Pancreas (tissue), 10 donors: ENCODE results near the gene METTL24. TPM values are rescaled to one million over a fixed set of nuclear protein-coding genes. Genes with fewer than 3 reads are reported as not detected.

Experiments used
- ATAC-seq, 4 donors: fragments of 200-7000 bp; cut with Tn5 transposase; one replicate each; pipeline versions ENCODE4 v1.8.0 to v1.9.1; 2020; ENCODE audit warnings: mild to moderate bottlenecking in 4 of 4, moderate library complexity in 4 of 4
- DNase-seq, 6 donors: peaks; one replicate each; pipeline ENCODE4 v3.0.0-alpha.2; 2020
- FAIRE-seq: peaks from 2 replicates; lab custom pipeline; 2012; peaks lifted over from hg19 to GRCh38; lab: Jason Lieb, UNC
- H3K27ac ChIP-seq, 4 donors: fragments of 200-600 bp; sonication (generic); 1 replicate in 3 of 4; 2 replicates in 1 of 4; pipeline versions ENCODE4 v1.5.0 to v1.8.0; 2020
- H3K27me3 ChIP-seq, 4 donors: fragments of 200-600 bp; one replicate each; pipeline ENCODE4 v1.8.0; 2021
- H3K36me3 ChIP-seq, 3 donors: fragments of 200-600 bp; sonication (generic) in 1 of 3; one replicate each; pipeline versions ENCODE4 v1.5.0 to v1.8.0; 2020 to 2021
- H3K4me1 ChIP-seq, 3 donors: fragments of 200-600 bp; one replicate each; pipeline ENCODE4 v1.8.0; 2021
- H3K4me3 ChIP-seq, 4 donors: fragments of 200-600 bp; sonication (generic) in 2 of 4; one replicate each; pipeline versions ENCODE4 v1.5.0 to v1.8.0; 2020 to 2021
- H3K9me3 ChIP-seq, 4 donors: fragments of 200-600 bp; one replicate each; pipeline ENCODE4 v1.8.0; 2021
- WGBS, 2 donors: extraction: QIAGEN DNeasy Blood & Tissue Kit; methylation state at CpG; one replicate each; pipeline ENCODE4 v1.1.7; 2013; 5-methylcytosine and 5-hydroxymethylcytosine counted together
- intact Hi-C, 3 donors: fragments of 100-400 bp; cut with DNase I; formaldehyde crosslinking; loops; one replicate each; pipeline versions ENCODE4 v1.11.1 to v1.14.2; 2022
- polyA plus RNA-seq, 2 donors: library from polyadenylated mRNA; stranded (reverse); fragments of 200-250 nt; gene quantifications; one replicate each; pipeline ENCODE4 v1.2.3, GENCODE V29; 2013
- total RNA-seq, 6 donors: library from RNA; stranded (reverse); fragmentation: NEBNext Ultra II Directional in 4 of 6; extraction: Animal tissue kit (Norgen Biotek cat#: 25700) in 4 of 6; gene quantifications; one replicate each; pipeline versions ENCODE4 v1.2.1 to v1.2.4, GENCODE V29; 2021 to 2023
- TF ChIP-seq, protein P1 (sequence below), 4 donors: fragments of 200-600 bp; sonication (generic) in 3 of 4; IDR thresholded peaks; one replicate each; pipeline versions ENCODE4 v1.5.0 to v1.8.0; 2021; ENCODE audit warnings: antibody characterized with exemption in 4 of 4
- donor health status: healthy with polysubstance abuse.
- donor health status: DM: no; HTN: no; CAD: no; lungs with moderate emphysema.
- donor health status: DM: no; HTN: no; CAD: no.
- donor health status: control.
- donor health status: control.
- donor health status: Bipolar disorder and iron deficiency.
- donor health status: DM: yes; HTN: yes; CAD: no.
- donor health status: DM: no; HTN: no; CAD: no.
- donor health status: DM: no; HTN: no; CAD: no.
- donor health status: DM: yes; HTN: yes; CAD: no.

The METTL24 gene
- total and polyA plus RNA-seq, 8 donors: 0.34 to 4.4 (median 1.4) TPM

DNA sequence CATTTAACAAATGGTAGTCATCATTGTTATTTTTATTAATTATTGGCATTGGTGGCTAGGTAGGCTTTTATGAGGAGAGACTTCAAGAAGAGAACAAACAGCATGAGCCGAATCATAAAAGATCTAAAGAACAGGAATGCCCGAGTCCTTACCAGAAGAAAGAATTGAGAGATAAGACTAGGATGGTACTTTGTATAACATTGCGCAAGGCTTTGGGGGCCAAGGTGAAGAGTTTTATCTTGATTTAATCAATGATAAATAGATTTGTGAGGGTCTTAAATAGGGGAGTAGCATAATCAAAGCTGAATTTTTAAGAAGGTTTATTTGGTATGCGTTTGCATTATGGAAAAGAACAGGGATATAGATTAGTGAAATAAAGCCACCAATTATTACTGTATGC, 162.5 kb downstream of the METTL24 start:
- Histone ChIP-seq H3K4me3 (no peak overlapping the region), H3K9me3 (no peaks in the 10 kb centered on the region), H3K36me3 (no peaks in the 10 kb centered on the region), H3K27ac (no peak overlapping the region), H3K27me3 (no peaks in the 10 kb centered on the region), H3K4me1 (peaks cover 0 to 2% (median 0%) of the 10 kb centered on the region in 3 donors)
- 88 to 91% methylated on average over 4 of the region's 4 CpGs for WGBS, 2 donors
- ATAC-seq: no peak
- no peak for FAIRE-seq
- intact Hi-C loops: no loop called here
- DNase-seq: no peak
- TF ChIP-seq, protein P1, sequence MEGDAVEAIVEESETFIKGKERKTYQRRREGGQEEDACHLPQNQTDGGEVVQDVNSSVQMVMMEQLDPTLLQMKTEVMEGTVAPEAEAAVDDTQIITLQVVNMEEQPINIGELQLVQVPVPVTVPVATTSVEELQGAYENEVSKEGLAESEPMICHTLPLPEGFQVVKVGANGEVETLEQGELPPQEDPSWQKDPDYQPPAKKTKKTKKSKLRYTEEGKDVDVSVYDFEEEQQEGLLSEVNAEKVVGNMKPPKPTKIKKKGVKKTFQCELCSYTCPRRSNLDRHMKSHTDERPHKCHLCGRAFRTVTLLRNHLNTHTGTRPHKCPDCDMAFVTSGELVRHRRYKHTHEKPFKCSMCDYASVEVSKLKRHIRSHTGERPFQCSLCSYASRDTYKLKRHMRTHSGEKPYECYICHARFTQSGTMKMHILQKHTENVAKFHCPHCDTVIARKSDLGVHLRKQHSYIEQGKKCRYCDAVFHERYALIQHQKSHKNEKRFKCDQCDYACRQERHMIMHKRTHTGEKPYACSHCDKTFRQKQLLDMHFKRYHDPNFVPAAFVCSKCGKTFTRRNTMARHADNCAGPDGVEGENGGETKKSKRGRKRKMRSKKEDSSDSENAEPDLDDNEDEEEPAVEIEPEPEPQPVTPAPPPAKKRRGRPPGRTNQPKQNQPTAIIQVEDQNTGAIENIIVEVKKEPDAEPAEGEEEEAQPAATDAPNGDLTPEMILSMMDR (IDR thresholded peaks at IDR 0.05): no peak

Other genes with a start within 250 kb of the METTL24 start
- gene WASF1, start 178.7 kb downstream of the METTL24 start, total RNA-seq: 1 to 10 TPM; 1.2 to 5.7 (median 2.1) TPM
- 1 to 10 TPM; 3.8 to 5.0 TPM for gene WASF1, start 178.7 kb downstream of the METTL24 start, polyA plus RNA-seq
- gene CDC40, start 177.9 kb downstream of the METTL24 start, total RNA-seq: 10 to 100 TPM in 3 of 6 donors, 1 to 10 TPM in 3; 7.6 to 13.6 (median 10.1) TPM
- 1 to 10 TPM; 3.8 to 8.7 TPM for gene CDC40, start 177.9 kb downstream of the METTL24 start, polyA plus RNA-seq
- gene DDO, start 57.2 kb upstream of the METTL24 start, total RNA-seq: 1 to 10 TPM; 1.0 to 3.8 (median 1.4) TPM
- 1 to 10 TPM; 1.2 to 2.2 TPM for gene DDO, start 57.2 kb upstream of the METTL24 start, polyA plus RNA-seq
- under 1 TPM in 2 of 6 donors, not detected in 4; 0.22 to 0.35 TPM for gene SLC22A16, start 118.3 kb upstream of the METTL24 start, total RNA-seq
- gene SLC22A16, start 118.3 kb upstream of the METTL24 start, polyA plus RNA-seq: under 1 TPM in 1 of 2 donors, not detected in 1; 0.26 TPM